ENCODE data around the gene OST4. TPM values are rescaled to one million over a fixed set of nuclear protein-coding genes. Genes with fewer than 3 reads are reported as not detected.

Gene OST4
- polyA plus RNA-seq, 1 donor (not counting 4 experiments of a cell fraction or from before 2014, with no cell fraction given), result 393 TPM

DNA sequence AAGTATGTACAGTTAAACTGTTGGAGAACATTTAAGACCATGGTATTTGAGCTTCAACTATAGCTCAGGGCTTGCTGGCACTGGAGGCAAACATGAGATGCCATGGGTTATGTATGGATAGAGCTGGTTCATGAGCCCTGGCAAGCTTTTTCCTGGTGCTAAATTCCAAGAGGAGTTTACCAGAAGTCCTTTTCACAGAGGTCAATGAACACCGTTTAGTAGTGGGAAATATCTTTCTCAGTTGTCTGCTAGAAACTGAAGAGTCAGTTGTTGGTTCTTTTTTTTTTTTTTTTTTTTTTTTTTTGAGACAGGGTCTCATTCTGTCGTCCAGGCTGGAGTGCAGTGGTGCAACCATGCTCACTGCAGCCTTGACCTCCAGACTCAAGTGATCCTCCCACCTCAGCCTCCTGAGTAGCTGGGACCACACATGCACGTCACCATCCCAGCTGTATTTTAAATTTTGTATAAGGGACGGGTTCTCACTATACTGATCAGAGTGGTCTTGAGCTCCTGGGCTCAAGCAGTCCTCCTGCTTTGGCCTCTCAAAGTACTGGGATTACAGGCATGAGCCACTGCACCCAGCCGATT, 16.5 kb upstream of the OST4 start:
- no peaks in the 10 kb centered on the region for H4K20me1 ChIP-seq (ENCODE audit: control insufficient read depth, extremely low read depth, insufficient read depth, low read length)
- H3K4me1 ChIP-seq (ENCODE audit: control insufficient read depth, extremely low read depth, insufficient read depth, low read length), result peaks cover 10% of the 10 kb centered on the region
- H3K9me3 ChIP-seq (ENCODE audit: control insufficient read depth, low read depth, low read length), result no peaks in the 10 kb centered on the region
- H3K27me3 ChIP-seq (ENCODE audit: control insufficient read depth, extremely low read depth, insufficient read depth, low read length), result no peaks in the 10 kb centered on the region
- no peak for TF ChIP-seq EZH2 (IDR thresholded peaks at IDR 0.05; ENCODE audit: low read length)
- TF ChIP-seq, protein P1, sequence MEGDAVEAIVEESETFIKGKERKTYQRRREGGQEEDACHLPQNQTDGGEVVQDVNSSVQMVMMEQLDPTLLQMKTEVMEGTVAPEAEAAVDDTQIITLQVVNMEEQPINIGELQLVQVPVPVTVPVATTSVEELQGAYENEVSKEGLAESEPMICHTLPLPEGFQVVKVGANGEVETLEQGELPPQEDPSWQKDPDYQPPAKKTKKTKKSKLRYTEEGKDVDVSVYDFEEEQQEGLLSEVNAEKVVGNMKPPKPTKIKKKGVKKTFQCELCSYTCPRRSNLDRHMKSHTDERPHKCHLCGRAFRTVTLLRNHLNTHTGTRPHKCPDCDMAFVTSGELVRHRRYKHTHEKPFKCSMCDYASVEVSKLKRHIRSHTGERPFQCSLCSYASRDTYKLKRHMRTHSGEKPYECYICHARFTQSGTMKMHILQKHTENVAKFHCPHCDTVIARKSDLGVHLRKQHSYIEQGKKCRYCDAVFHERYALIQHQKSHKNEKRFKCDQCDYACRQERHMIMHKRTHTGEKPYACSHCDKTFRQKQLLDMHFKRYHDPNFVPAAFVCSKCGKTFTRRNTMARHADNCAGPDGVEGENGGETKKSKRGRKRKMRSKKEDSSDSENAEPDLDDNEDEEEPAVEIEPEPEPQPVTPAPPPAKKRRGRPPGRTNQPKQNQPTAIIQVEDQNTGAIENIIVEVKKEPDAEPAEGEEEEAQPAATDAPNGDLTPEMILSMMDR (optimal IDR thresholded peaks at IDR 0.05 in 1 of 3, IDR thresholded peaks at IDR 0.05 in 1 of 3, conservative IDR thresholded peaks at IDR 0.05 in 1 of 3; ENCODE audit: extremely low read depth in 1 of 3, insufficient read depth in 2 of 3, low read length in 3 of 3), result no peak
- no peaks in the 10 kb centered on the region for H3K79me2 ChIP-seq (ENCODE audit: control insufficient read depth, insufficient read depth, low read length)
- no peak overlapping the region for H2AFZ ChIP-seq (ENCODE audit: control insufficient read depth, low read length)
- no peak for DNase-seq (ENCODE audit: low read depth, low spot score)
- dilution Hi-C loops (cut with MboI; ENCODE audit: extremely low pct_ligation_motif_present, low sequenced_read_pairs), result no loop called here
- no peak overlapping the region for H3K4me3 ChIP-seq (ENCODE audit: control insufficient read depth in 2 of 3, extremely low read depth in 1 of 3, insufficient read depth in 2 of 3, low read depth in 1 of 3, low read length in 3 of 3)
- no peak for FAIRE-seq
- no peaks in the 10 kb centered on the region for H3K9me1 ChIP-seq (ENCODE audit: control insufficient read depth, extremely low read depth, insufficient read depth, low read length)
- H3K27ac ChIP-seq (ENCODE audit: control insufficient read depth, insufficient read depth, low read length), result no peak overlapping the region
- H3K36me3 ChIP-seq (ENCODE audit: control insufficient read depth in 2 of 2, extremely low read depth in 1 of 2, insufficient read depth in 2 of 2, low read length in 2 of 2), result no peaks in the 10 kb centered on the region
- no peak overlapping the region for H3K4me2 ChIP-seq (ENCODE audit: control insufficient read depth, extremely low read depth, insufficient read depth, low read depth, low read length)
- no peak overlapping the region for H3K9ac ChIP-seq (ENCODE audit: control insufficient read depth, extremely low read depth, insufficient read depth, low read length)

- Histone ChIP-seq H3K4me2 (ENCODE audit: control insufficient read depth, extremely low read depth, insufficient read depth, low read depth, low read length) (peak within 1 kb of the TSS; percentile 94), H3K9me3 (ENCODE audit: control insufficient read depth, low read depth, low read length) (no peaks in the 10 kb centered on the region), H3K36me3 (ENCODE audit: control insufficient read depth in 2 of 2, extremely low read depth in 1 of 2, insufficient read depth in 2 of 2, low read length in 2 of 2) (no peaks in the 10 kb centered on the region), H3K27ac (ENCODE audit: control insufficient read depth, insufficient read depth, low read length) (peak within 1 kb of the TSS; percentile 43), H2AFZ (ENCODE audit: control insufficient read depth, low read length) (peak within 1 kb of the TSS; percentile 65), H3K4me1 (ENCODE audit: control insufficient read depth, extremely low read depth, insufficient read depth, low read length) (peaks cover 10% of the 10 kb centered on the region), H3K79me2 (ENCODE audit: control insufficient read depth, insufficient read depth, low read length) (no peaks in the 10 kb centered on the region), H4K20me1 (ENCODE audit: control insufficient read depth, extremely low read depth, insufficient read depth, low read length) (no peaks in the 10 kb centered on the region), H3K27me3 (ENCODE audit: control insufficient read depth, extremely low read depth, insufficient read depth, low read length) (no peaks in the 10 kb centered on the region), H3K9ac (ENCODE audit: control insufficient read depth, extremely low read depth, insufficient read depth, low read length) (peak within 1 kb of the TSS; percentile 73), H3K9me1 (ENCODE audit: control insufficient read depth, extremely low read depth, insufficient read depth, low read length) (no peaks in the 10 kb centered on the region), H3K4me3 (ENCODE audit: control insufficient read depth in 2 of 3, extremely low read depth in 1 of 3, insufficient read depth in 2 of 3, low read depth in 1 of 3, low read length in 3 of 3) (peak within 1 kb of the TSS; percentile 55 to 85 (median 69))
- FAIRE-seq, result no peak
- DNase-seq (ENCODE audit: low read depth, low spot score), result no peak
- TF ChIP-seq, protein P1 (optimal IDR thresholded peaks at IDR 0.05 in 1 of 3, IDR thresholded peaks at IDR 0.05 in 1 of 3, conservative IDR thresholded peaks at IDR 0.05 in 1 of 3; ENCODE audit: extremely low read depth in 1 of 3, insufficient read depth in 2 of 3, low read length in 3 of 3), result no peak
- TF ChIP-seq EZH2 (IDR thresholded peaks at IDR 0.05; ENCODE audit: low read length), result no peak
- dilution Hi-C loops (cut with MboI; ENCODE audit: extremely low pct_ligation_motif_present, low sequenced_read_pairs), result no loop called here
Observed at GRCh38 chr2:27086724-27087593, 15.5 kb upstream of the OST4 start, which contains the start of gene KHK. Gene KHK, plus strand, starts transcription at chr2:27086772. Its CDS starts 488 bp downstream, at chr2:27087260.
